Skin epidermis (tissue), 12 donors: ENCODE measurements around the gene ADCK2.
A peak's percentile ranks its signal among the peaks of the same experiment; 100 is the strongest.
"Not testable (repeated sequence)": the region's sequence is repeated elsewhere in the genome, so short reads cannot be mapped to it uniquely, and the experiment has no call there.

ENCODE experiments used
- H3K27ac ChIP-seq, 21 experiments: fragments of 200-600 bp; sonication (generic) in 11 of 21; one replicate each; pipeline ENCODE4 v1.5.0; 2020; ENCODE audit warnings: mild to moderate bottlenecking in 3 of 21, inconsistent platforms in 2 of 21, moderate library complexity in 2 of 21
- H3K4me3 ChIP-seq, 7 experiments: fragments of 200-600 bp; sonication (generic) in 2 of 7; one replicate each; pipeline ENCODE4 v1.5.0; 2020; ENCODE audit warnings: inconsistent platforms in 2 of 7, mild to moderate bottlenecking in 2 of 7, moderate library complexity in 1 of 7

Gene ADCK2

DNA sequence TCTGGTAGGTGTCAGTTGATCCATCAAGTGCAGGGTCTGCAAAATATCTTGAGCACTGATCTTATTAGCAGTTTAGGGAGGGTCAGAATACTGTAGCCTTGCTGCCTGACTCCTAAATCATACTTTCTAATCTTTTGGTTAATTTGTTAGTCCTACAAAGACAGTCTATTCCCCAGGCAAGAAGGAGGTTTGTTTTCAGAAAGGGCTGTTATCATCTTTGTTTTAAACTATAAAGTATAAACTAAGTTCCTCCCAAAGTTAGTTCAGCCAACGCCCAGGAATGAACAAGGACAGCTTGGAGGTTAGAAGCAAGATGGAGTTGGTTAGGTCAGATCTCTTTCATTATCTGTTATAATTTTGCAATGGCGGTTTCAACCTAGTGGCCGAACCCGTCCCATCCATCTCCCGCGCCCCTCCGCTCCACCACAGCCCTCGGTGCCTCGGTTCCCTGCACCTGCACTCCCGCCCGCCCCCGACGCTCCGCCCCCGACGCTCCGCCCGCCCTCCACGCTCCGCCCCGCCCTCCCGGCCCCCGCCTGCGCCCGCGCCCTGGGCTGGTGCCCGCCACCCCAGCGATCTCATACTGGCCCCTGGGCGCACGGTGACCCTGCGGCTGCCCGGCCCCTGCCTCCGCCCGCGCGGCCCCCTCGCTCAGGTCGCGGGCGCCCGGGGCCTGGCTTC, at the start of gene ADCK2:
ADCK2 (plus strand) TSS at position 564 of the 681 bp plus-strand sequence. CDS start 386 bp downstream, outside the sequence.
- Histone ChIP-seq H3K27ac (peak within 1 kb of the TSS; percentile 66 to 96 (median 87)), H3K4me3 (peak within 1 kb of the TSS; percentile 54 to 90 (median 79))

DNA sequence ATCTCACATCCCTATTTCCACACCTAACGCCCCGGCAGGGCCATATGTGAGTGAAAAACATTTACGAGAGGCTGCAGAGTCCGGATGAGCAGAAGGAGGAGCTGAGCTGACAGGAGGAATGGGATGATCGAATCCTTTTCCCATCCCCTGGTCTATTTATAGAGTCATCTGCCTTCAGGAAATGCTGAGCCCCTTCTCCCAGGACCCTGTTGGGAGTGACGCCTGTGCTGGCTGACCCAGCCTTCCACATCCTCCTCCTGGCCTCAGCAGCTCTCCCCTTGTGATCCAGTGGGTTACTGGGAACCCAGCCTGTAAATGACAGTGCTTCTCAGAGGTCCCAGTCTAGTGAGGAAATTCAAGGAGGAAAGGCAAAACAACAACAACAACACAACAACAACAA, 48.8 kb upstream of the ADCK2 start:
- Histone ChIP-seq H3K4me3 (no peak overlapping the region), H3K27ac (no peak overlapping the region)

DNA sequence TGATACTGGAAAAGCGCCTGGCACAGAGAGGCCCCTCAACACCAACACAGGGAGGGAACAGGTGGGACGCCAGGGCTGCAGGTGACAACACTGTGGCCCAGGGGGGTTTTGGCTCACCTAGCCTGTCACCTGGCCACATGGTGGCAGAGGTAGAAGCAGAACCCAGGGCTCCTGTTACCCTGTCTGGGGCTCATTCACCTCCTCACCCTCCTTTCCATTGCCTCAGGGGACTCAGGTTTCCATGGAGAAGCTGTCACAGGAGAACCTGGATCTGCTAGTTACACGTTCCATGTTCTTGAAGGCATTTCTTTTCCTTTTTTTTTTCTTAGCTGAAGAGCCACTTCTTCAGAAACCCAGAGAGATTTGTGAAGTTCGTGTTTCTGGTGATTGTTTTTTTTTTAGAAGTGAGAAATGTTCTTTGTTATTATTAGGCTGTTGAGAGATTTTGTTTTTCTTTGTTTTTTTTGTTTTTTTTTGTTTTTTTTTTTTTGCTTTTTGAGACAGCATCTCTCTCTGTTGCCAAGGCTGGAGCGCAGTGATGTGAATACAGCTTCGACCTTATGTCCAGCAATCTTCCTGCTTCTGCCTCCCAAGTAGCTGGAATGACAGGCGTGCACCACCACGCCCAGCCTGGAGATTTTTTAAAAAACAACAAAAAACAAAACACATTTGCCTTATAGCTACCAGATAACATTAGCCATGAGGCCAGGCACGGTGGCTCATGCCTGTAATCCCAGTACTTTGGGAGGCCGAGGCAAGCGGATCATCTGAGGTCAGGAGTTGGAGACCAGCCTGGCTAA, 48.2 kb upstream of the ADCK2 start:
- H3K27ac ChIP-seq, result no peak overlapping the region
- H3K4me3 ChIP-seq, result no peak overlapping the region

GRCh38 chr7:140625192-140625558, 47.6 kb upstream of the ADCK2 start:
- H3K27ac ChIP-seq, result peak overlapping the region in 1 of 21 experiments; percentile 52
- not testable (repeated sequence) for H3K4me3 ChIP-seq

DNA sequence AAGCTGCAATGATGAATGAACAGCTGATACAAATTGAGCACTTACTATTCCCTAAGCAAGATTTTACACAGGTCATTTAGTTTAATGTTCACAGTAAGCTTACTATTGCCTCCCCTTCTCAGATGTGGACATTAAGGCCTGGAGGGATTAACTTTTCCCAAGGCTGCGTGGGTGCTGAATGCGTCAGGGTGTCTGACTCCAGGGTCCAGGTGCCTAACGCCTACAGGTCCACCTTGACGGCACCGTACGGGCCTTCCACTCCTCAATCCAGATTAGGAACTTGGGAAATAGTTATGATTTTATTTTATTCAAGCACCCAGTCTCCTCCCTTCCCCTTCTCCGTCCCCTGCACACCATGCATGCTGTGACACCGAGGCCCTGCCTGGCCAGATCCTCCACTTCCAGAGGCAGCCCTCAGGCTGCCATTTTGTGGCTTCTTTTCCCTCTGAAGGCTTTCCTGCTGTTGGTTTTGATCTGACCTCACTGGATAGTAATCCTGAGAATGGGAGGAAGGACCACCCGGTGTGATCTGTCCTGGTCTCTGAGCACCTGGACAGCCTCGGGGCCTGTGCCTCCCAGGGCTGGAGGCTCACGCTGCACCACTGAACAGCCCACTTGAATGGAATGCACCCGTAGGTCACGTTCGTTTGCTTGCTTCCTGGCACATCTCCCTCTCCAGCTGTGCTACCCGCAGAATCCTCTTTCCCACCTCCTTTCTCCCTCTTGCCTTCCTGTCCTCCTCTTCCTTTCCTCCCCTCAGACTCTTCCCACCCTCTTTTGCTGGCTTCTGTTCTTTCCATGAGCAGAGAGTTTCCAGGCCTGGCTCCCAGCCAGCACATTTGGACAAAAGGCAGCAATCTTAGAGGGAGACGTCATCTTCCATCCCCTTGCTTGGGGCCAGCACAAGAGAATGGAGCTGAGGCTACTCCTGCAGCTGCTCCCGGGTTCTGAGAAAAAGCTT, 46.6 kb upstream of the ADCK2 start:
- H3K27ac ChIP-seq, result peak overlapping the region in 6 of 21 experiments; percentile 36 to 77 (median 50)
- no peak overlapping the region for H3K4me3 ChIP-seq

DNA sequence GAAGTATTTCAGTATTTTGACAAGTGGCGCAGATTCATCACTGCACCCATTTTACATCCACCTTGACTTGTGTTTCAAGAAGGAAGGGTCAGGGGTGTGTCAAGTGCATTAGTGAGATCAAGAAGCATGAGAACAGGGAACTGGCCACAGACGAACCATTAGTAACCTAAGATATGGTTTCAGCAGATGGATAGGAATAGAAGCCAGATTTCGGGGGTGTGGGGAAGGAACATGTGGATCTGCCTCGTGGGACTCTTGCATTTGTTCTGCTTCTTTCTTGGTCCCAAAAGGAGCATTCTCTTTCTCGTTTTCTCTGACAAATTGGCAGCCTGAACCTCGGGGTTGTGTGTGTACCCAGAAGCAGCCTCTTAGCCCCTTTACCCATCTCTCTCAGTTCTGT, 41.7 kb upstream of the ADCK2 start:
- peak overlapping the region in 3 of 21 experiments; percentile 24 to 59 (median 31) for H3K27ac ChIP-seq
- H3K4me3 ChIP-seq, result no peak overlapping the region

DNA sequence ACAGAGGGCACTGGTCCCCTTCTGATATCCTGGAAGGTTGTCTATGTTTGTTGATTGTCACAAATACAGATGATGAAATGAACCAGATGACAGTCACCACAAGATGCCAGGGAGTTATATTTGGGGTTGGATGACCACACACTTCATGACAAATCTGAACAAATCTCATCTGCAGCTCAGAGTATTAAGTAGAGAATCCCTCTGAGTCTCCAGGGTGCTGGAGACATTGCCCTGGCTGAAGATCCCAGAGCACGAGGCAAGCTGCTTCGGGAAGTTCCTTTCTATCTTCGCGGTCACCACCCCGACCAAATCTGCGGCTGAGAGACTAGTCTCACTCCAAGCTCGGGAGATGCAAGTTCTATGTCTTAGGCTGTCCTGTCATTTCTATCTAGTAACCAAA, 41.1 kb upstream of the ADCK2 start:
- H3K27ac ChIP-seq, result peak overlapping the region in 4 of 21 experiments; percentile 31 to 51 (median 41)
- no peak overlapping the region for H3K4me3 ChIP-seq

DNA sequence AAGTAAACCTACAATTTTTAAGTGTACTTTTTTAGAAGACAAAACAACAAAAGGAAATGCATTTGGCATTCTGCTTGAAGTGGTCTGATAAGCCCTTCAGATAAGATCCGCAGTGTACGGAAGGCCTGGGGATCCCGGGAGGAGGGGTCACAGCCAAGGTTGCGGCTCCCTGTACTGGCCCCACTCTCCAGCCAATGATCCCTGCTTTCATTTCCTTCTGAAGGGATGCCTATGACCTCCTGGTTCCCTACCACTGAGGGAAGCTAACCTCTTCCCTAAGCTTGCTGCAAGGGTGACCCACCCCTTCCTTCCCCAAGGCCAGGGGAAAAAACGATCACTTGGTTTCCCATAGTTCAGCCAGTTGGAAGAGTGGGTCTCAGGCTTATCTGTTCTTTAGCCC, 37.4 kb upstream of the ADCK2 start:
- Histone ChIP-seq H3K27ac (no peak overlapping the region), H3K4me3 (no peak overlapping the region)

- no peak overlapping the region for H3K4me3 ChIP-seq
- peak overlapping the region in 2 of 21 experiments; percentile 3 to 21 for H3K27ac ChIP-seq
Measured at GRCh38 chr7:140635816-140636215, 36.9 kb upstream of the ADCK2 start.

GRCh38 chr7:140637400-140637799, 35.3 kb upstream of the ADCK2 start:
- peak overlapping the region in 4 of 21 experiments; percentile 8 to 64 (median 12) for H3K27ac ChIP-seq

DNA sequence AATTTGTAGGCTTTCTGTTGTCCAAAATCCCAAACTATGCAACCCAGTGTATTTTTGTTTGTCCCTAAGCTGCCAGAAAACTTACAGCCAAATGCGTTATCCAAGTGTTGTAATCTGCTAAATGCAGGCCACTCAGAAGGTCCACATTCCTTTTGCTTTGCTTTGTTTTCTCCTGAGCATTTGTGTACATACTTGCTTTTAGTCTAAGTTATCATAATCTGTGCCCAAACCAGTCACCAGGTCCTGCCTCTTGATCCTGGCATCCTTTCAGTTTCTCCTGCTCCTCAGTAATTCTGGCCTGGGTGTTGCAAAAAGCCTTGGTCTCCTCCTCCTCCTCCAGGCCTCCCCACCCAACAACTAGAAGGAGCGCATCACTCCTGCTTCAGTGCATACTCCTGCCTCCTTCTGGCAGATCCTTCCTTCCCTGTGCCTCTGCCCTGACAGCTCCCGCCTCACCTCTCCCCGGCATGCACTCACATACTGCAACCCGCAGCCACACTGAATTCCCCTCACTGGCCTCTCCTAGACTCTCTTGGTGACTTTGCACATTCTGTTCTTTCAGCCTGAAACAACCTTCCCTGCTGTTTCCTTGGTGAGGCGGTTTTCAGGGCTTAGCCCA, 34.5 kb upstream of the ADCK2 start:
- no peak overlapping the region for H3K4me3 ChIP-seq
- H3K27ac ChIP-seq, result peak overlapping the region in 3 of 21 experiments; percentile 15 to 59 (median 55)

More at GRCh38 chr7:140637400-140637799, 35.3 kb upstream of the ADCK2 start:
- no peak overlapping the region for H3K4me3 ChIP-seq

DNA sequence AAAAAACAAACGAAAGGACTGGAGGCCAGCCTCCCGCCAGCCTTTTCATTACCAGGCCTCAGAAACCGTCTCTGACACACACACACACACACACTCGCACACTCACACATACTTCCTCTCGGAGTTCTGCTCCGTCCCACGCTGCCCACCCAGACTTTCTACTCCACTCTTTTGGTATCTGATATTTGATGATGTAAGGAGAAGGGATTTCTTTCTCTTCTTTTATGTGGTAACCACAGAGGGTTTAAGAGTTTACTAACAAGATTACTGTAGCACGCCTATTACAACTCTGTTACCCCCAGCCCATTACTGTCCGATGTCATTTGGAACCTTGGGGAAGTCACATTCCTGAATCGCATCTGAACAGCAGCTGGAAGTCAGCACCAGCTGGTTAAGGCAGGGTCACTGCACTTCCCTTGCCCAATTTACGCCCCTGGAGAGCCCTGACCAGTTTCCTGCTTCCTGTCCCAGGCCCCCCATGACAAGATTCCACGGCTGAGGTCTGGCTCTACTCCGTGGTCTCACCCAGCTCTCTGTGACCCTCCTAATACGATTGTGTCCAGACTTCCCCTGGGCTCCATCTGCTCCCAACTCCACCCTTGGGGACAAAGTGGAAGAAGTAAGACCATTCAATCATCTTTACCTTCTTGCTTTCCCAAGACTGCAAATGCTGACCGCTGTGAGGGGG, 33.2 kb upstream of the ADCK2 start:
- Histone ChIP-seq H3K27ac (peak overlapping the region in 14 of 21 experiments; percentile 11 to 82 (median 54)), H3K4me3 (peak overlapping the region; percentile 31 to 48 (median 38))

DNA sequence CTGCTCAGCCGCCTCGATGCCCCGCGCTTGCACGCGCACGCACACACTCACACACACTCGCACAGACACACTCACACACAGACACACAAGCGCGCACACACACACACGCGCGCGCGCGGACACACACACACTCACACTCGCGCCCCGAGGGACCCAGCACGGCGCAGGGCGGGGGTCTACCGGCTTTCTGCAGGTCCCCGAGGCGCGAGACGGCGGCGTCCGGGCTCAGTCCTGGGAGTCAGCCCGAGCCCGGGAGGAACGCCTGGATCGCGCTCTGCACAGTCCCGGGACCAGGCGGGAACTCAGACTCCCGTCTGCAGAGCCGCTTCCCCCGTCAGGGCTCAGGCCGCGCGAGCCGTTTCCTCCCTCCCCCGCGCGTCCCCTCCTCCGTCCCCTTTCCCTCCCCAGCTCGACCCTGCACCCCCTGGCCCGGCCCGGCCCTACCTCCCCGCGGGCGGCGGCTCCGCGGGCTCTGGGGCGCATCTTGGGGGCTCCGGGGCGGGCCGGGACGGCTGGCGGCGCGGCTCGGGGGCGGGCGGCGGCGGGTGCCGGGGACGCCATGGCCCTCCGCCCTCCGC, 32.6 kb upstream of the ADCK2 start:
- peak overlapping the region in 15 of 21 experiments; percentile 11 to 82 (median 60) for H3K27ac ChIP-seq
- H3K4me3 ChIP-seq, result peak overlapping the region; percentile 31 to 48 (median 38)

- Histone ChIP-seq H3K27ac (peak within 1 kb of the TSS in 17 of 21 experiments; percentile 11 to 82 (median 62)), H3K4me3 (peak within 1 kb of the TSS; percentile 31 to 48 (median 38))
Measured at GRCh38 chr7:140640727-140641523, 31.8 kb upstream of the ADCK2 start, which contains the start of gene DENND2A. Gene DENND2A (minus strand): TSS chr7:140640813. CDS start chr7:140602397, 38,416 bp downstream.

GRCh38 chr7:140641524-140642195, 31.1 kb upstream of the ADCK2 start:
- Histone ChIP-seq H3K4me3 (peak overlapping the region in 2 of 7 experiments; percentile 30 to 47), H3K27ac (peak overlapping the region in 5 of 21 experiments; percentile 62 to 82 (median 75))

- Histone ChIP-seq H3K27ac (no peak overlapping the region), H3K4me3 (no peak overlapping the region)
Measured at GRCh38 chr7:140643416-140643815, 29.3 kb upstream of the ADCK2 start.

DNA sequence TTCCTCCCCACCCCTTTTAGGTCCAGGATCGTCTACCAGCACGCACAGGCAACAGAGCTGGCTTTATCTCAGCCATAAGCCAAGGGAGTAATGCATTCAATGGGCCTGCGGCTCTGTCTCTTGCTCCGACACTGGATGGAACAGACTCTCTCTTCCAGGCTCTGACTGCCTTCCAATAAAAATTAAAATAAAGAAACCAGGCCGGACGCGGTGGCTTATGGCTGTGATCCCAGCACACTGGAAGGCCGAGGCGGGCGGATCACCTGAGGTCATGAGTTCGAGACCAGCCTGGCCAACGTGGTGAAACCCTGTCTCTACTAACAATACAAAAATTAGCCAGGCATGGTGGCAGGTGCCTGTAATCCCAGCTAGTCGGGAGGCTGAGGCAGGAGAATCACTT, 28.0 kb upstream of the ADCK2 start:
- not testable (repeated sequence) for H3K4me3 ChIP-seq, H3K27ac ChIP-seq
